Measurements from ENCODE around the gene PADI6.

- TF ChIP-seq MYNN (IDR thresholded peaks at IDR 0.05) (no peak), MYNN (CRISPR knock-in tag; IDR thresholded peaks at IDR 0.05) (no peak), ESRRA (IDR thresholded peaks at IDR 0.05; ENCODE audit: borderline replicate concordance, low read depth) (no peak), ARNT (IDR thresholded peaks at IDR 0.05) (no peak), NFATC3 (IDR thresholded peaks at IDR 0.05) (no peak), CTCF (IDR thresholded peaks at IDR 0.05 in 2 of 3, conservative IDR thresholded peaks at IDR 0.05 in 1 of 3; ENCODE audit: insufficient read depth in 2 of 3, low read depth in 1 of 3, low read length in 3 of 3) (no peak), ASH1L (IDR thresholded peaks at IDR 0.05; ENCODE audit: borderline replicate concordance, low read depth, partially characterized antibody) (no peak), BACH1 (tag; IDR thresholded peaks at IDR 0.05) (no peak), POLR2A (conservative IDR thresholded peaks at IDR 0.05) (no peak), CHD2 (IDR thresholded peaks at IDR 0.05; ENCODE audit: low read depth, low read length) (no peak), E2F6 (IDR thresholded peaks at IDR 0.05; ENCODE audit: borderline replicate concordance in 1 of 2, extremely low read depth in 1 of 2, insufficient read depth in 1 of 2, insufficient read length in 1 of 2, low read depth in 1 of 2, low read length in 1 of 2, poor library complexity in 1 of 2, severe bottlenecking in 1 of 2) (no peak), KDM1A (IDR thresholded peaks at IDR 0.05) (no peak)
- TF ChIP-seq, protein P1, sequence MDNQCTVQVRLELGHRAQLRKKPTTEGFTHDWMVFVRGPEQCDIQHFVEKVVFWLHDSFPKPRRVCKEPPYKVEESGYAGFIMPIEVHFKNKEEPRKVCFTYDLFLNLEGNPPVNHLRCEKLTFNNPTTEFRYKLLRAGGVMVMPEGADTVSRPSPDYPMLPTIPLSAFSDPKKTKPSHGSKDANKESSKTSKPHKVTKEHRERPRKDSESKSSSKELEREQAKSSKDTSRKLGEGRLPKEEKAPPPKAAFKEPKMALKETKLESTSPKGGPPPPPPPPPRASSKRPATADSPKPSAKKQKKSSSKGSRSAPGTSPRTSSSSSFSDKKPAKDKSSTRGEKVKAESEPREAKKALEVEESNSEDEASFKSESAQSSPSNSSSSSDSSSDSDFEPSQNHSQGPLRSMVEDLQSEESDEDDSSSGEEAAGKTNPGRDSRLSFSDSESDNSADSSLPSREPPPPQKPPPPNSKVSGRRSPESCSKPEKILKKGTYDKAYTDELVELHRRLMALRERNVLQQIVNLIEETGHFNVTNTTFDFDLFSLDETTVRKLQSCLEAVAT (IDR thresholded peaks at IDR 0.05), result no peak
Measured at GRCh38 chr1:17434016-17434415, 62.0 kb downstream of the PADI6 start.
